SK-N-MC (cell line): ENCODE data around the gene ATP5ME.
"Not testable (repeated sequence)": the region's sequence is repeated elsewhere in the genome, so short reads cannot be mapped to it uniquely, and the experiment has no call there.

Source experiments
- DNase-seq: peaks from one replicate; pipeline ENCODE4 v3.0.0-alpha.2; 2011; ENCODE audit warnings: low read depth, low spot score
- H3K27ac ChIP-seq: fragments of 200-600 bp; sonication (generic); 2 replicates; pipeline ENCODE4 v1.5.1; 2016; ENCODE audit warnings: mixed run types
- H3K36me3 ChIP-seq: fragments of 200-600 bp; sonication (generic); 2 replicates; pipeline ENCODE4 v1.6.1; 2017; ENCODE audit warnings: antibody characterized with exemption, low read length, mixed read lengths; ENCODE audit not compliant: insufficient read depth
- H3K4me3 ChIP-seq: fragments of 200-600 bp; sonication (generic); 2 replicates; pipeline ENCODE4 v1.5.1; 2016
- H3K9ac ChIP-seq: fragments of 200-600 bp; sonication (generic); 2 replicates; pipeline ENCODE4 v1.8.0; 2017; ENCODE audit warnings: mixed run types, mixed read lengths; ENCODE audit not compliant: insufficient read length
- H3K9me3 ChIP-seq: fragments of 200-600 bp; sonication (generic); 2 replicates; pipeline ENCODE4 v1.6.1; 2017; ENCODE audit warnings: low read depth, mild to moderate bottlenecking, antibody characterized with exemption, low read length, moderate library complexity, mixed read lengths
- EZH2 ChIP-seq: fragments of 200-600 bp; sonication (generic); IDR thresholded peaks from one replicate; pipeline ENCODE4 v1.6.1; 2017; ENCODE audit warnings: antibody characterized with exemption
- FOXP2 ChIP-seq: optimal IDR thresholded peaks from 2 replicates; pipeline ENCODE3; 2011; ENCODE audit warnings: mild to moderate bottlenecking, moderate library complexity; ENCODE audit not compliant: insufficient read depth; ENCODE audit errors: extremely low read length, control extremely low read depth
- POLR2AphosphoS5 ChIP-seq: IDR thresholded peaks from 2 replicates; pipeline ENCODE4 v1.6.1; 2012; ENCODE audit warnings: mild to moderate bottlenecking, low read depth, low read length, borderline replicate concordance

The ATP5ME gene

DNA sequence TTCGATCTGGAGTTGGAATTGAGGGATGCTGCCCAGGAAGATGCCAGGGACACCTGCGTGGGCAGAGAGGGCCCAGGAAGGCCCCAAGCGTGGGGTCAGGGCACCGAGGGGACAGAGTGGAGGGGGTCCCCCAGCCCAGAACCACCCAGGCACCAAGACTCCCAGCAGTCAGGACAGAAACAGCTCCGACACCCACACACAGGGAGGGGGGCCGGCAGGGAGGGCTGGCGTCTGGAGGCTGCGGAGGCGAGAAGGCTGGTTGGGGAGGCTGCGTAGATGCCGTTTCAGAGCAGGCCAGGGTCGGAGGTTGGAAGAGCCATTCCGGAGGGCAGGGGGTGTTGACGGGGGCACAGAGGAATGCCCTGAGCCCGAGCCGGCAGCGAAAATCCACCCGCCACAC, 23.6 kb downstream of the ATP5ME start:
- TF ChIP-seq POLR2AphosphoS5 (no peak), FOXP2 (no peak), EZH2 (no peak)
- H3K27ac ChIP-seq, result no peak overlapping the region
- H3K4me3 ChIP-seq, result no peak overlapping the region
- no peaks in the 10 kb centered on the region for H3K9me3 ChIP-seq
- DNase-seq, result no peak
- H3K36me3 ChIP-seq, result no peaks in the 10 kb centered on the region
- H3K9ac ChIP-seq, result no peak overlapping the region

DNA sequence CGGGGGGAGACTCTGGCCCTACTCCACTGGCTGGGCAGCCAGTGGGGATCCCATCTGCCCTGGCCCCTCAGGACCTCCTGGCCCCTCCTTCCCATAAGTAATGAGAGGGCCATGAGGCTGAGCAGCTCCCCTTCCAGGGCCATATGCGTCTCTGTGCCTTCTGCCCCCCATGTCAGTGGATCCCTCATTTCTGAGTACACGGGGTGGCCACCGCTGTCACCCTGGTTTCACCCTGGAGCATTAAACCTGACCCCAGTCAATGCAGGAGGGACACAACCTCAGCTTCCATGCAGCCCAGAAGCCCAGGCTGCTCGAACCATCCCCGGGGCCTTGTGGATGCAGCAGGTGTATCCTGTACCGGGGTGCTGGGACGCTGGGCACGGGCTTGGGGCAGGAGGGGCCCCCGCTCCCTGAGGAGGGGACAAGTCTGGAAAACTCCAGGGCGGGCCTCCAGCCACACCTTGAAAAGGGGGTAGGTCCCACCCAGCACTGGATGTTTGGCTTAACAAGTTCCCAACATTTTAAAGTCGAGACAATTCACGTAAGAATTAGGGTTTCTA, 24.2 kb downstream of the ATP5ME start:
- no peak overlapping the region for H3K4me3 ChIP-seq
- H3K9me3 ChIP-seq, result no peaks in the 10 kb centered on the region
- H3K9ac ChIP-seq, result no peak overlapping the region
- TF ChIP-seq POLR2AphosphoS5 (no peak), FOXP2 (no peak), EZH2 (no peak)
- DNase-seq, result no peak
- H3K36me3 ChIP-seq, result no peaks in the 10 kb centered on the region
- H3K27ac ChIP-seq, result no peak overlapping the region

DNA sequence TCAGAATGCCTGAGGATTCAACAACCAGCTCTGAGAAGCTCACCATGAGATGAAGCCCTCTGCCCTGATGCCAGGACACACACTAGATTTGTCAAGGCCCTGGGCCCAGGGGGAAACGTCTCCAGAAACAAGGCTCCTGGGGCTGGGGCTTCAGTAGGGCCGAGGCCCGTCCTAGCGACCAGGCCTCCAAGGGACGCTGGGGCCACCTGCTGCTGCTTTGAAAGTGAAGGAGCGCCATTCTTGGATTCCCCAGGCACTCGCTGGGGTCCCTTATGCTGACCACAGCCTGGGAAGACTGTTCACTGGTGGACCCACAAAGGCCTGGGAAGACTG, 24.8 kb downstream of the ATP5ME start:
- H3K9ac ChIP-seq, result no peak overlapping the region
- no peak overlapping the region for H3K27ac ChIP-seq
- H3K9me3 ChIP-seq, result no peaks in the 10 kb centered on the region
- TF ChIP-seq EZH2 (no peak), FOXP2 (no peak), POLR2AphosphoS5 (no peak)
- no peak overlapping the region for H3K4me3 ChIP-seq
- no peak for DNase-seq
- no peaks in the 10 kb centered on the region for H3K36me3 ChIP-seq

DNA sequence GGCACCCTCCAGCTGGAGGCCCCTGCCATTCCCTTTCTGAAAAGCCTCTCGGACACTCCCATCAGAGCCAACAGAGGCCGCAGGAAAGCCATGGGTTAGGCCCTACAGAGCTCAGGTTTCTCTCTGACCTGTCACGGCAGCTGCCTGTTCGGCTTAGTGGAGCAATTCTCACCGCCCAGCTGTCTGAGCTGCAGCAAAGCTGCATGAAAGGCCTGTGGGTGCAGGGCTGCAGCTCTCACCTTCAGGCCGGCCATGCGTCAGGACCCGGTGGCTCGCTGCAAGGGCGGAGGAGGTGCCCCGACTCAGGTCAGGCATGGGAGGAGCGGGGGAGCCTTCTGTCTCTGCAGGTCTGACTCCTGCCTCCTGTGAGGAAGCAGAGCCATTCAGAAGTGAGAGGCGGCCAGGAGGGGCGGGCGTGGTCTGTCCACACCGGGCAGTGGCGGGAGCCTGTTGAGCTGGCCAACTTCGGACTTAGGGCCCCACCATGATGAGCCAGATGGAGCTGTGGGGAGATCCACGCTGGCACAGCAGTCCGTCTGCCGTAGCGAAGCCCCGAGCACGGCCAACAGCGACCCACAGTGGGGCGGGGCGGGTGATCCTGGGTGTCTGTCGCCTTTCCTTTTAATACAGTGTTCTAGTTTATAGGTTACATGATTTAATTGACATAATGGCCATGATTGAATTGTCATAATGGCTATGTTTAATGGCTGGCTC, 25.3 kb downstream of the ATP5ME start:
- no peak for TF ChIP-seq POLR2AphosphoS5
- no peak for TF ChIP-seq EZH2
- TF ChIP-seq FOXP2, result no peak
- DNase-seq, result no peak
- Histone ChIP-seq H3K9ac (no peak overlapping the region), H3K27ac (no peak overlapping the region), H3K36me3 (no peaks in the 10 kb centered on the region), H3K9me3 (no peaks in the 10 kb centered on the region), H3K4me3 (no peak overlapping the region)

DNA sequence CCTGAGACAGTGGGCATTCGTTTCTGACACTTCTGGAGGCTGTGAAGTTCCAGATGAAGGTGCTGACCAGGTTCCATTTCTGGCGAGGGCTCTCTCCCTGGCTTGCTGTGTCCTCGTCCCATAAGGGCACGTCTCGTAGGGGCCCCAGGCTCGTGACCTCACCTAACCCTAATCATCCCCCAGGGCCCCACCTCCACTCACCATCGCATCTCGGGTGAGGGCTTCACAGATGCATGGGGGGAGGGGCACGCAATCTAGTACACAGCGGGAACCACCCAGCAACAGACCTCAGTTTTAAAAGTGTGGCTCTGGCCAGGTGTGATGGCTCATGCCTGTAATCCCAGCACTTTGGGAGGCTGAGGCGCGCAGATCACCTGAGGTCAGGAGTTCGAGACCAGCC, 26.6 kb downstream of the ATP5ME start:
- Histone ChIP-seq H3K4me3 (no peak overlapping the region), H3K9ac (no peak overlapping the region), H3K9me3 (no peaks in the 10 kb centered on the region), H3K36me3 (no peaks in the 10 kb centered on the region), H3K27ac (no peak overlapping the region)
- no peak for DNase-seq
- TF ChIP-seq POLR2AphosphoS5 (no peak), FOXP2 (no peak), EZH2 (no peak)

DNA sequence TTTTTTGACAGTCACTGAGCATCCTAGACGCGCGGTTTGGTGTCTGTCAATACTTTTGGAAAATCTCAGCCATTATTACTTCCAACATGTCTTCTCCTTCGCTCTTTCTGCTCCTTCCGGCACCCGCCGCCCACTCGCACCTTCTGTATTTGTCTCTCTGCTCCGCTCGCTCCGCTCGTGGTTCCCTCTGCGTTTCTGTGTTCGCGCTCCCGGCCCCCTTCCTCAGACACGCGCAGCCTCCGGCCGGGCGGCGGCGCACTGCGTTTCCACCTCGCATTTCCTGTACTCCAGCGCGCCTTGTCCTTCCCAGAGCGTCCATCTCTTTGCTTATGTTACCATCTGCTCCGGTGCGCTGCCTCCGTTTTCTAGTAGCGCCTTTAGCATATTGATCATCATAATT, 27.6 kb downstream of the ATP5ME start:
- no peak for DNase-seq
- Histone ChIP-seq H3K27ac (no peak overlapping the region), H3K9me3 (no peaks in the 10 kb centered on the region), H3K4me3 (no peak overlapping the region), H3K9ac (no peak overlapping the region), H3K36me3 (no peaks in the 10 kb centered on the region)
- no peak for TF ChIP-seq EZH2
- TF ChIP-seq FOXP2, result no peak
- TF ChIP-seq POLR2AphosphoS5, result no peak

DNA sequence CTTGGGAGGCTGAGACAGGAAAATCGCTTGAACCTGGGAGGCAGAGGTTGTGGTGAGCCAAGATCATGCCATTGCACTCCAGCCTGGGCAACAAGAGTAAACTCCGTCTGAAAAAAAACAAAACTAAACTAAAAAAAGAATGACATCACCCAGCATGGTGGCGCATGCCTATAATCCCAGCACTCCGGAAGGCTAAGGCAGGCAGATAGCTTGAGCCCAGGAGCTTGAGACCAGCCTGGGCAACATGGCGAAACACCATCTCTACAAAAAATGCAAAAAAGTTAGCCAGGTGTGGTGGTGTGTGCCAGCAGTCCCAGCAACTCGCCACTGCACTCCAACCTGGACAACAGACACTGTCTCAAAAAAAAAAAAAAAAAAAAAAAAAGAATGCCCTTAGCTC, 31.7 kb downstream of the ATP5ME start:
- not testable (repeated sequence) for H3K4me3 ChIP-seq, DNase-seq, H3K27ac ChIP-seq, H3K36me3 ChIP-seq, H3K9ac ChIP-seq, H3K9me3 ChIP-seq

DNA sequence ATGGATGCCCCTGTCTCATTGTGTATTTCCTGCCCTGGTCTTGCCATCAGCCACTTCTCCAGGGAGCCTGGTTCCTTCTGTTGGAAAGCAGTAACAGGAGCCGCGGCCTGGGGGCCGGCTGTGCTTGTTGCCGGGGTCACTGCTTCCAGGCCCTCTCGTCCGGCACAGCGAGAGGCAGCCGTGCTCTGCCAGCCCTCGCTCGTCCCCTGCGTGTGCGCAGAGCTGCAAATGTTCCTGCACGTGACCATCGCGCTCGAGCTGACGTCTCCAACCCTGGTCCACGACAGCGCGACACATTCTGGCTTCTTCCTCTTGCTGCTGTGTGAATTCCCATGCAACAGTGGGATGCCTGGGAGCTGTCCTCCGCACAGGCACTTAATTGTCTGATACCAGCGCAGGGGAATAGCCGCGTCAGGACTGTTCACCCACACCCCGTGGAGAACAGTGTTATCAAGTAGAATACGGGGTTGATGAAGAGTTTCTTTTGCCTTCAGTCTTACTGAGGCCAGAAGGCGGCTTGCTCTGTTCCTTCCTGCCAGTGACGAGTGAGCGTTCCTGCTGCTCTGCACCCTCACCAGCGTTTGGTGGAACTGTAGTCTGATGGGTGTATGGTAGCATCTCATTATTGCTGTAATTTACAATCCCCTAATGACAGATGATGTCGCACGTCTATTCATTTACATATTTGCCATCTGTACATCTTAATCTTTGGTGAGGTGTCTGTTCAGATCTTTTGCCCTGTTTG, 36.4 kb downstream of the ATP5ME start:
- no peaks in the 10 kb centered on the region for H3K9me3 ChIP-seq
- no peak for DNase-seq
- no peaks in the 10 kb centered on the region for H3K36me3 ChIP-seq
- H3K4me3 ChIP-seq, result no peak overlapping the region
- H3K9ac ChIP-seq, result no peak overlapping the region
- H3K27ac ChIP-seq, result no peak overlapping the region
- TF ChIP-seq EZH2 (no peak), POLR2AphosphoS5 (no peak), FOXP2 (no peak)

DNA sequence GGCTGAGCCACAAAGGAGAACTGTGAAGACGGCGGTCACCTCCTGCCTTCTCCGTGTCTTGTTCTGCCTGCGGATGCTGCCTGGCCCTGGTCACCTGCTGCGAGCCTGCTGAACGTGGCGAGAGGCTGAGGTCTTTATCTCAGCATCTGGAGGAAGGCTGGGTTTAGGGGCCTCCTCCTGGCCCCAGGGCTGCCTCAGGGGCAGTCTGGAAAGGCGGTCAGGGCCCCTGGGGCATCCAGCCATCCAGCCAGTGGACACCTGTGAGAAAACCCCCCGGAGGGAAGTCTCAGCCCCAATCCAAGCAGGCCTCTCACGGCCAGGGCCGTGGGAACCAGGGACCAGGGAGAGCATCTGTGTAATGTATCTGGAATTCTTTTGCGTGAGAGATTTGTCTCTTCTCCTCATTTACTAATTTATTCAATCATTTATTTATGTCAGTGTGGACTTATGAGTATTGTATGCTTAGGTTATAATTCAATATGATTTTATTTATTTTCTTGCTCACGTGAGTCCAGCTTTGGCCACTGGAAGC, 37.4 kb downstream of the ATP5ME start:
- no peak for DNase-seq
- Histone ChIP-seq H3K9me3 (no peaks in the 10 kb centered on the region), H3K27ac (no peak overlapping the region), H3K4me3 (no peak overlapping the region), H3K9ac (no peak overlapping the region), H3K36me3 (no peaks in the 10 kb centered on the region)
- no peak for TF ChIP-seq FOXP2
- TF ChIP-seq EZH2, result no peak
- no peak for TF ChIP-seq POLR2AphosphoS5
